GM18498 (cell line): Measurements from ENCODE around the gene TMEM178B.

Experiments
- ATAC-seq: cut with Tn5 transposase; IDR thresholded peaks from one replicate; pipeline ENCODE4 v1.9.1; 2021; ENCODE audit warnings: mild to moderate bottlenecking, moderate library complexity; ENCODE audit not compliant: unreplicated experiment

The TMEM178B gene

DNA sequence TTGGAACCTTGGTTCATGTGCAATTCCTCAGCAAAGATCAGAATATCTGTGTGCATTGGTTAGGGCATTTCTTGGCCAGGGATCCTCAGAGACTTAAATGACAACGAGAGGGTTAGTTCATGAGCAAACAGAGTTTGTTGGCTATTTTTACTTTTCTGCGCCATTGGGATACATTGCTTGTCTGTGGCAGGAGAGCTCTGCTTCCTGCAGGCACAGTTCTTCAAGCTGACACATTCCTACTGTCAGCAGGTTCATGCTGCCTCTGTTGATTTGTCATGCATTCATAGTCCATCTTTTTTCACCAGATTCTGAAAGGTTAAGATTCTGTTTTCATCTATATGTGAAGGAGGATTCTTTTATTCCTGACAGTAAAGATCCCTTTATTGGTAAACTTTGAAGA is 139.4 kb downstream of the TMEM178B start:
- ATAC-seq: no peak

DNA sequence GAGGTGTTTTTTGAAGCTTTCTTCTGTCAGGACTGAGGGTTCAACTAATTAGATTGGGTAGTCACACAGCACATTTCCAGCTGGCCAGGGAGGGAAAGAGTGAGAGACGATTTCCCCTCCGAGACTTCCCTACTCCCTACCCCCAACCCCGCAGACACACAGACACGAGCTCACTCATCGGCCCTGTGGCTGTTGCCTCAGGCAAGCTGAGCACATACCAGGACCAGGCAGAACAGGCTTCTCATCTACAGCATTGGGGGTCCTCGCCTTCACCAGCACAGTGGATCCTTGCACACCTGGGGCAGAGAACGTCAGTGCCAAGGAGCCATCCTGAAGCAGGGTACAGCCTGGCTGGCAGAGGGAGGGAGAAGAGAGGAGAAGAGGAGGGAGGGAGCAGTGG is 144.1 kb downstream of the TMEM178B start:
- ATAC-seq: no peak

DNA sequence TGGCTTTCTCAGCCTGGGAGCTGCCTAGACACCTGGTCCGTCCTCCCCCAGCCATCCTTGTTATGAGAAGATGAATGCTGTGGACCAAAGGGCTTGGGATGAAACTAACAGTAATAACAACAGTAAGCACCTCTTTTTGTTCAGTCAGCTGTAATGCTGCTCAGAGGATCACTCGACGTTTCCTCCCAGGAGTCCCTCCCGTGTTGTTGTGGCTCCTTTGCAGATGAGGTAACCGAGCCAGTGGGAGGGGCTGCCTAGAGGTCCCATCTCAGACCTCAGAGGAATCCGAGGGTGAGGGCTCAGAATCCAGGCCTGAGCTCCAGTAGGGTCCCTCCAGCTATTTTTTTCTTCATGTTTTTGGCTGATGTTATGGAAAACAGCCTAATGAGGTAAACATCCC is 145.1 kb downstream of the TMEM178B start:
- ATAC-seq: no peak

DNA sequence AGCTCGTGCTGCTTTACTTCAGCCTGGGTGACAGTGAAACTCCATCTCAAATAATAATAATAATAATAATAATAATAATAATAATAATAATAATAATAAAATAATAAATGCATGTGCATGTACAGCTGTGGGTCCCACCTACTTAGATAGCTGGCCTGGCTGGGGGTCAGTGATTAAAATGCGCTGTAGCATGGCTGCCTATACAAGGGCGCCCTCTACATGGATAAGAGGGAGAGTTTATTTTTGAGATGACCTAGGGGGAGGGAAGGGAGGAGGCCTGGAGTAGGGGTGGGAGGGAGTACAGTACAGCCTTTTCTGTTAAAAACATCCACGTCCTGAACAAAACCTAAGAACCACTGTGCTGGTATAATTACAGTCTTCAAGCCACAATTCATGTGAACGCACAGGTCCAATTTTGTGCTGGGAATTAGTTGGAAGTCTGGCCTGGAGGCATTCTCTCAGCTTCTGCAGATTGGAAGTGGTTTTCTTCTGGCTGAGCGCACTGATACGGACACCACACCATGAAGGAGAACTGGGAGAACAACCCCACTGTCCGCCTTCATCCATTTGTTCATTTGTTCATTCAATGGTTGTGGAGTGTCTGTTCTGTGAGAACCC is 146.5 kb downstream of the TMEM178B start:
- no peak for ATAC-seq

- ATAC-seq: no peak
Measured at GRCh38 chr7:141221007-141221612, 147.2 kb downstream of the TMEM178B start.

DNA sequence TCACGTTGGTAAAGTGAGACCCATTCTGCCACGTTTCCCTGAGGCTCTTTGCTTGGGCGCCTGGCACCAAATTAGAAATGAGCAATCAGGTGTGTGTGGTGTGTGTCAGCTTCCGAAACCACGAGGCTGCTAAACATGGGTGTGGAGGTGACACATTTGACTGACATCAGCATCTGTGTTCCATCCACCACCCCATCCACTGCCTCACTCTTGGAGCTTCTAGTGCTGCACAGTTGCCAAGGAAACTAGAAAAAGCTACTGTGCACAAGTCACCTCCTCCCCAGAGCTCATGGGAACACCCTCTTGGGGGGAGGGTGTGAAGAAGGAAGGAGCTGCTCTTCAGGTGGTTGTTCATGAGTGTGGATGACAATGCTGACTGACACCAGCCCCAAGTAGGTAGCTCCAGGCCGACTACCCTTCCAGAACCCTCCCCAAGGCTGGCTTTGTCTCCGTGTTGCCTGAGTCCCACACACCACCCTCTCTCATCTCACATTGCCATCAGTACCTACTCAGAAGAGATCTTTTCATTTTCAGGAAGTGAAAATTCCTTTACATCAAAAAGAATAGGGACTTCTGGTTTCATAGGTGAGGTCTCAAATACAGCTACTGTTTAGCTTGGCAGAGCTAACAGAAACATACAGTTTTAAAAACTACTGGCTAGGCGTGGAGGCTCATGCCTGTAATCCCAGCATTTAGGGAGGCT is 152.2 kb downstream of the TMEM178B start:
- no peak for ATAC-seq

DNA sequence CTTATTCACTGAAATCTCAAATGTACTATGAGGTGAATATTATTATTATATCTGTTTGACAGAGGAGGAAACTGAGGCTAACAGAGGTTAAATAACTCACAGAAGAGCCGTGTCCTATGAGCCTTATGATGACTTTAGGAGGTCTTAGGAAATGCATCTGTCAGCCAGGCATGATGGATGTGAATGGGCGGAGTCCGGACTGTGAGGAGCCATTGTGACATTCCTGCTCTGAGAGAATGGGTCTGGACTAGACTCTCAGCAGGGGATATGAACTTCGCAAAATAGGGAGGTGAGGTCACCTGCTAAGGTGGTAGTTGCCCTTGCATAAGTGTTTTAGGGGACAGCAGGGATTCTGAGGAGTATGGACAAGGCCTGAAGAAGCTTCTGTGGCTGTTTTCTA is 153.6 kb downstream of the TMEM178B start:
- no peak for ATAC-seq

DNA sequence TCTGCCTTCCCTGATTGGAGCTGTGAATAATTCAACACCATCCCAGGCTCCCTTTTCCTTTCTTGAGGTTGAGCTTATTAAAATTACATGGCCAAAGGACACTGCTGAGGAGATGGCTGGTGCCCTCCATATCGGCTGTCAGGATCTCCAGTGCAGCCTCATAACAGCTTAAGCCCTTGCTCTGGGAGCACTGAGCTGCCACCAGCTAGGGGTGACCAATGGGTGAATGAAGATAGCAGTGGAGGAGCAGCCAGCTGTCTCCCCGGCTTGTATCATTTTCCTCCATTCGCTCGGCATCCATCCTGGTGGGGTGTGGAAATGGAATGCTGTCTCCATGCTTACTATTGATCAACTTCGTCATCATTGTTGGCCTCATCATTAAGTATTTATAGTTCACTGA is 154.6 kb downstream of the TMEM178B start:
- no peak for ATAC-seq

DNA sequence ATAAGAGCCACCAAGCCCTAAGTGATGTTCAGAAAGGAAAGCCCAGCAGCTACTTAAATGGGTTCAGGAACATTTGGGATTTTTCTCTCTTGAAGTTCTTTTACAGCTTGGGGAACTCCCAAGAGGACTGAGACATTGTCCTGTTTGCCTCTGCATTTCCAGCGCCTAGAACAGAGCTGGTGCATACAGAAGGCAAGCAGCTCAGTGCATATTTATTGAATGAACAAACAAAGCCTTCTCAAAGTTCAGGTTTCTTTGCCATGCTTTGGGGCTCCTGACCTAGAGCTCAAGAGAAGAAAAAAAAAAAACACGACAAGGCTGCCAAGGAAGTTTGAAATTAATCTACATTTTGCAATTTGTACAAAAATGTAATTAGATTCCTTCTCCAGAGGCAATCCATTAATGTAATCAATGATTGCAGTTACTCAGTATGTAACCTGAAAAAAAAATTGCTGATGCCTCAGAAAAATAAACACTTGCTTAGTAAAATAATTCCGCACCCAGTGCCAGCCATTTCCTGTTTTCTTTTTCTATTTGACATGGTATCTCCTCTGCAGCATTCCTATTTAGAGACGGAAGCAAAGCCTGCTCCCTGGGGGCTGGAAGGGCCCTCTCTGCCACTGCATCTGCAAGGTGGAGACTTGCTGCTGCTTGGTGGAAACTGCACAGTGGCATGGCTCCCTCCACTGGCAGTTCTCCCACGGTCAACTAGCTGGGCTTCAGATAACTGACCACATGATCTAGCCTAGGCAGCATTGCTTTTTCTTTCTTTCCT is 157.3 kb downstream of the TMEM178B start:
- no peak for ATAC-seq

- no peak for ATAC-seq
Measured at GRCh38 chr7:141232286-141233051, 158.6 kb downstream of the TMEM178B start.

- no peak for ATAC-seq
Measured at GRCh38 chr7:141234335-141235105, 160.7 kb downstream of the TMEM178B start.

GRCh38 chr7:141235656-141236055 is 161.8 kb downstream of the TMEM178B start:
- ATAC-seq: no peak

DNA sequence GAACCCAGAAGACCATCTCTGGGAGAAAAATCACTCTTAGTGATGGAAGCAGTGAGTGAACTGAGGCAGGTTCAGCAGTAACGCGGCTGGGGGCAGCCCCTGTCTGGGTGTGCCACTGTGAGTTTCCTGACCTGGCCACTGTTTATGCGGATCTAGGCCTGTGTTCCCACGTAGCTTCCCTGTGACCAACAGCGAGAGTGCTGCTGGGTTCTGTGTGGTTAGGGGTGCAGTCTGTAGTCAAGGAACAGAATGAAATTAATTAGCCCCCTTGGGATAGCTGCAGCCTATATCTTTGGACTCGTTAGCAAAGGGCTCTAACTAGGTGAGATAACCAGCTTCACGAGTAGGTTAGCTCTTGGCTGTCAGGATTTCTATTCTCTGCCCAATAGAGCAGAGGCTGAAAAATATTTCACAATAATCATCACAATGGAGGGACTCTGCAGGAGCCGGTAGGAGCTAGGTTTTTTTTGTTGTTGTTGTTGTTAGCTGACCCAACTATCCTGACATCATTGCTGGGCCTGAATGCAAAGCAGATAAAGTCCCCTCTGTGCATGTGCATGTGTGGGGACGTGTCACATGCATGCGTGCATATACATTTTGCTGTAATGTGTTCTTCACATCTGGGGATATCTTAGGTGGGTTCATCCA is 164.9 kb downstream of the TMEM178B start:
- ATAC-seq: no peak

GRCh38 chr7:141239661-141240060 is 165.8 kb downstream of the TMEM178B start:
- no peak for ATAC-seq

DNA sequence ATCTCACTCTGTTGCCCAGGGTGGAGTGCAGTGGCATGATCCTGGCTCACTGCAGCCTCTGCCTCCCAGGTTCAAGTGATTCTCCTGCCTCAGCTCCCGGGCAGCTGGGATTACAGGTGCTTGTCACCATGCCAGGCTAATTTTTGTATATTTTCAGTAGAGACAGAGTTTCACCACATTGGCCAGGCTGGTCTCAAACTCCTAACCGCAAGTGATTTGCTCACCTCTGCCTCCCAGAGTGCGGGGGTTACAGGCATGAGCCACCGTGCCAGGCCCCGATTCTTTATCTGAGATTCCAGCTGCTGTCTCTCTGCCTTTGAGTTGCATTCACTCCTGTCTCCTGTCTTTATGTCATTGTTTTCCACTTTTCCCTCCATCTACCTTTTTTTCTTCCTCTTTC is 168.7 kb downstream of the TMEM178B start:
- ATAC-seq: no peak

DNA sequence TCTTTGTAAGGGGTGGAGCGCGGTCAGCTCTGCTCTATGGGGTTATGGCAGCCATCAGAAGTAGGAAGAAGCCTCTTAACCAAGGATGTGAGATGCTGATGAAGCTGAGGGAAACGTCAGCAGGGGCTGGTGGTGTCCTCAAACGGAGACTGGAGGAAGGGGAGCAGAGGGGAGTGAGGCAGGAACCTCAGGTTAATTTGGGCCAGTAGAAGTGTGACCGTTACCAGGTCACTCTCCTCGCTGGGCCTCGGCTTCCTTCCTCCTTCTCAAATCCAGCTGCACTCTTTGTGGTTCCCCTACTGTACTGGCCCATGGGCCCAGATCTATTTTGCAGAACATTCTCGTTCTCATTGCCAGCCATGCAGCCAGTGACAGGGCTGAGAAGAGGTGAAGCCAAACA is 169.5 kb downstream of the TMEM178B start:
- ATAC-seq: no peak

DNA sequence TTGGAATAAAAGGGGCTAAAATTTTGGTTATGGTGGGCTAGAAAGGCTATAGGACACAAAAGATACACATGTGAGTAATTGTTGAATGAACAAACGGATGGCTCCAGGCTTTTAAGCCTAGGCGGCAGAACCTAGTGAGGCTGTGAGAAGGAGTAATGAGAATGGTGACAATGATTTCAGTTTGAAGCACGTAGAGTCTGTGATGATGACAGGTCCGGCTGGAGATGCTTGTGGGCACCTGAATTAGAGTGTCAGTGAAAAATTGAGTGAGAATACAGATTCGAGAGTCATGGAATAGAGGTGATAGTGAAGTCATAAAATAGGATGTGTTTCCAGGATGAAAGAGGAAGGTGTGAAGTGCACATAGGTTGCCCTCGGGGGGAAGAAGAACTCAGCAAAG is 170.6 kb downstream of the TMEM178B start:
- no peak for ATAC-seq

DNA sequence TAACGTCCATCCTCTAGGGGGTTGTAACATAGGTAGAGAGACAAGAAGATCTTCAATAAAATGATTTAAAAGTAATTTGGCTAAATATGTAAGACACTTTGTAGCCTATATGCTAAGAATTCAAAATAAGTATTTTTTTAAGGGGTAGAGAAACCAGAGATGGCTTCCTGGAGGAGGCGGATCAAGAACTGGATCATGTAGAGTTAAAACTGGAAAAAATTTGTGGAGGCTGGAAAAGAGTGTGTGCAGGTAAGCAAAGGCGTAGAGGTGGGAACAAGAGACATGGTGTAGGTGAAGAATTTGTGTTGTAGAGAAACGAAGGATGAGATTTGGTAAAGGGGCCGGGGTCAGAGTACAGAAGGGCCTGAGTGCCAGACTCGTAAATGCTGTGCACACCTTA is 172.6 kb downstream of the TMEM178B start:
- ATAC-seq: no peak

DNA sequence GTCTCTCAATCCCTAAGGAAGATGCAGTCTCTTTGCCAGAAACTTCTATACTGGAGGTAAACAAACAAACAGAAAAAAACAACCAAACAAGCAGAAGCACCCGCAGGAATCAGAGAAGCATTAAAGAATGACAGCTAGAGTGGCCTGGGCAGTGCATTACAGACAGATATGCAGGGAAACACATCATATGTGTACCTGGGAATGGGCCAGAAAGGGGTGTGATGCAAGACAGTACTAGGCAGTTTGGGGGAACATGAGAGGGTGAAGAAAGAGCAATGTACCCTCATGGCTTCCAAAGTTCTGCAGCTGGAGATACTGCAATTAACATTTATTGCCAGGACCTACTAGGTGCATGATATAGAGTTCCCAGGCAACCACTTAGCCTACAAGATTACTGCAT is 177.3 kb downstream of the TMEM178B start:
- no peak for ATAC-seq

DNA sequence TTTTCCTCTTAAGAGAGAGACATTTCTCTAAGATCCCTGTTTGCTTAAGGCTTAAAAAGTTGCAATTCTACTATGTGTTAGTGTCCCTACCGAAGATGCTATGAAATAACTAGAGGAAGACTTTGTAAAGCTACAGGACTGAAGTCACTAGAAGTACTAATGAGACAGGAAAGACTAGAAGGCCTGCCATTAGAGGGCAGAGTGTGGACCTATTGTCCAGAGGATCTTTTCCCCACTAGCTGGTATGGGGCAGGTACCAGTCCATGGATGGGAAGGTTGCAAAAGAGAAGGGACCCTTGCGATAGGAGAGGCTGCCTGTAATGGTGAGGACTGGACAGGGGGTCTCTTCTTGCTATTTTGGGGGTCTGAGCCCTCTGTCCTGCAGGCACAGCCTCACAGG is 178.1 kb downstream of the TMEM178B start:
- no peak for ATAC-seq
